K562 (cell line): ENCODE results near the gene TTLL10. TPM values are rescaled to one million over a fixed set of nuclear protein-coding genes. Genes with fewer than 3 reads are reported as not detected.

ENCODE experiments used
- BACH1 ChIP-seq: fragments of 200-800 bp; sonication (Bioruptor generic); IDR thresholded peaks from 2 replicates; pipeline ENCODE4 v1.6.1; 2016; ENCODE audit warnings: missing genetic modification characterization, missing compliant biosample characterization
- BCOR ChIP-seq: fragments of 450-650 bp; IDR thresholded peaks from 2 replicates; pipeline ENCODE4 v1.6.1; 2016
- BMI1 ChIP-seq: fragments of 150-350 bp; IDR thresholded peaks from 2 replicates; pipeline ENCODE4 v1.6.1; 2014; ENCODE audit warnings: low read length
- HDAC1 ChIP-seq, 2 experiments: fragments of 450-650 bp; IDR thresholded peaks; 2 replicates each; pipeline ENCODE4 v1.6.1; 2016 to 2017; ENCODE audit warnings: inconsistent platforms in 1 of 2, mild to moderate bottlenecking in 1 of 2, moderate library complexity in 1 of 2
- HDAC2 ChIP-seq: fragments of 450-650 bp; IDR thresholded peaks from 2 replicates; pipeline ENCODE4 v1.6.1; 2016; ENCODE audit warnings: mild to moderate bottlenecking
- MECOM ChIP-seq: fragments of 250-450 bp; sonication (Bioruptor Pico); IDR thresholded peaks from 2 replicates; pipeline ENCODE4 v1.8.0; 2022; ENCODE audit warnings: inconsistent platforms
- MED1 ChIP-seq: sonication (generic); formaldehyde crosslinking; IDR thresholded peaks from 2 replicates; pipeline ENCODE4 v1.8.1; 2023; ENCODE audit warnings: missing genetic modification reagents, borderline replicate concordance
- NEUROD1 ChIP-seq: fragments of 150-350 bp; IDR thresholded peaks from 2 replicates; pipeline ENCODE4 v1.6.1; 2014; ENCODE audit warnings: borderline replicate concordance, low read length, low read depth; ENCODE audit not compliant: partially characterized antibody
- PHF21A ChIP-seq: fragments of 450-650 bp; IDR thresholded peaks from 2 replicates; pipeline ENCODE4 v1.6.1; 2017; ENCODE audit warnings: low read depth, borderline replicate concordance
- RBM17 ChIP-seq: fragments of 200-400 bp; formaldehyde crosslinking; IDR thresholded peaks from 2 replicates; pipeline ENCODE4 v1.6.1; 2017; ENCODE audit warnings: low read depth, mild to moderate bottlenecking, low read length, borderline replicate concordance
- SIN3A ChIP-seq, 2 experiments: fragments of 150-350 bp in 1 of 2; IDR thresholded peaks; 2 replicates each; pipeline ENCODE4 v1.6.1; 2011 to 2016; ENCODE audit warnings: borderline replicate concordance in 2 of 2, low read depth in 2 of 2, low read length in 2 of 2, mild to moderate bottlenecking in 2 of 2, moderate library complexity in 2 of 2; ENCODE audit not compliant: control insufficient read depth in 1 of 2
- SP2 ChIP-seq: IDR thresholded peaks from 2 replicates; pipeline ENCODE4 v1.6.1; 2011; ENCODE audit warnings: mild to moderate bottlenecking, low read depth, low read length, moderate library complexity; ENCODE audit not compliant: poor library complexity, severe bottlenecking; ENCODE audit errors: extremely low read depth
- TAF7 ChIP-seq: fragments of 450-650 bp; IDR thresholded peaks from 2 replicates; pipeline ENCODE4 v1.6.1; 2016; ENCODE audit warnings: missing genetic modification characterization, missing compliant biosample characterization
- U2AF1 ChIP-seq: fragments of 200-400 bp; formaldehyde crosslinking; optimal IDR thresholded peaks from 2 replicates; pipeline ENCODE3; 2017; ENCODE audit warnings: mild to moderate bottlenecking, low read depth, low read length, moderate library complexity
- ZC3H8 ChIP-seq: fragments of 450-650 bp; IDR thresholded peaks from 2 replicates; pipeline ENCODE4 v1.6.1; 2017
- ZSCAN29 ChIP-seq: fragments of 450-650 bp; IDR thresholded peaks from 2 replicates; pipeline ENCODE4 v1.6.1; 2017
- polyA plus RNA-seq, 8 experiments: library from polyadenylated mRNA; depleted of rRNA in 4 of 8; stranded (reverse) in 5 of 8; unstranded in 3 of 8; fragments of >200 nt; fragmentation: Nextera tagmentation in 2 of 8; fragmentation: Illumina TruSeq in 1 of 8; extraction: Ambion mirVana in 2 of 8; extraction: Trizol in 1 of 8; gene quantifications; 2 replicates each; pipeline versions ENCODE4 v1.2.1 to v1.2.3, GENCODE V29; 2011 to 2014; ENCODE audit warnings: inconsistent platforms in 1 of 8, missing spikeins in 1 of 8
- total RNA-seq, 7 experiments: library from RNA; depleted of rRNA in 6 of 7; stranded (reverse); fragments of >200 nt in 6 of 7; fragmentation: Illumina TruSeq in 2 of 7; extraction: Trizol in 2 of 7; gene quantifications; 2 replicates each; pipeline versions ENCODE4 v1.2.1 to v1.2.3, GENCODE V29; 2011 to 2021; ENCODE audit warnings: low replicate concordance in 1 of 7
- TF ChIP-seq, protein P1 (sequence below), 2 experiments: fragments of 450-650 bp; conservative IDR thresholded peaks; 2 replicates each; pipeline ENCODE4 v1.6.1; 2017; ENCODE audit warnings: mild to moderate bottlenecking in 2 of 2, moderate library complexity in 2 of 2
- TF ChIP-seq, protein P2 (sequence below): sonication (generic); formaldehyde crosslinking; IDR thresholded peaks from 2 replicates; pipeline ENCODE4 v1.8.0; 2022; ENCODE audit warnings: mild to moderate bottlenecking, missing genetic modification reagents, borderline replicate concordance
- TF ChIP-seq, protein P3 (sequence below): sonication (generic); formaldehyde crosslinking; IDR thresholded peaks from 2 replicates; pipeline ENCODE4 v1.8.0; 2022; ENCODE audit warnings: mild to moderate bottlenecking, missing genetic modification reagents
- TF ChIP-seq, protein P4 (sequence below): sonication (generic); formaldehyde crosslinking; IDR thresholded peaks from 2 replicates; pipeline ENCODE4 v1.8.1; 2022; ENCODE audit warnings: missing genetic modification reagents
- TF ChIP-seq, protein P5 (sequence below): fragments of 450-650 bp; formaldehyde crosslinking; IDR thresholded peaks from 2 replicates; pipeline ENCODE4 v1.4.0; 2020; ENCODE audit warnings: mild to moderate bottlenecking

The TTLL10 gene
- total and polyA plus RNA-seq, 9 of the 15 experiments (the other 6 are each of a cell fraction or from before 2014, with no cell fraction given) = not detected

DNA sequence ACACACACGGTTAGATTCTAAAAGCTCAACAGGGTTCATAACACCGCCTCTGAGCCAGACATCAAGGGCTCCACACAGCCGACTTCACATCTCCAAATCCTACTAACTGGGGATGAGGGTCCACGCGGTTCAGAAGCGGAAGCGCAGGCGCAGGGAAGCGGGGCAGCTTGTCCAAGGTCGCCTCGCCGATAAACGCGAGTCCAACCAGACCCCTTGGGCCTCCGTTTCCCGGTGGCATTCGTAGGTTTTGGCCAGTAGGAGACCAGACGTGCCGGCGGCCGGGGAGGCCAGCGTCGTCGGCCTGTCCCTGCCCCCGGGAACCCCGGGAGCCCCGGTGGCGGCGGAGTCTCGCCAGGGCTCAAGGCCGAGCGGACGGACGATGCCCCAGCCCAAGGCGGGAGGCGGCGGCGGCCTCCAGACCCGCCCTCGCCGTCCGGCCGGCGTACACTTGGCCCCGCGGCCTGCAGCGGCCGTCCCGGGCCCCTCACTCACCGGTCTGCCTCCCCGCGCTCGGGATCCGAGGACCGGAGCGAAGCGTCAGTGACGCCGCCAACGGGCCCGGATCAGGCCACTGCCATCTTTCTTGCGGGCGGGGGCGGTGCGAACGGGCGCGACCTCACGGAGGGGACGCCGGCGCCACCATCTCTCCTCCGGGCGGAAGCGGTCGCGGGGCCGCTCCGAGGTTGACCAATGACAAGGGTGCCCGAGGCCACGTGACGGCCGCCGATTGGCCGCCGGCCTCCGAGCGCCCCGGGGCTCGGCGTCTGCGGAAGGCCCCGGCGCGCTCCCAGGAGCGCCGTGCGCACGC is 57.9 kb downstream of the TTLL10 start, which contains the start of gene SDF4 (continued):
- TF ChIP-seq, protein P1, sequence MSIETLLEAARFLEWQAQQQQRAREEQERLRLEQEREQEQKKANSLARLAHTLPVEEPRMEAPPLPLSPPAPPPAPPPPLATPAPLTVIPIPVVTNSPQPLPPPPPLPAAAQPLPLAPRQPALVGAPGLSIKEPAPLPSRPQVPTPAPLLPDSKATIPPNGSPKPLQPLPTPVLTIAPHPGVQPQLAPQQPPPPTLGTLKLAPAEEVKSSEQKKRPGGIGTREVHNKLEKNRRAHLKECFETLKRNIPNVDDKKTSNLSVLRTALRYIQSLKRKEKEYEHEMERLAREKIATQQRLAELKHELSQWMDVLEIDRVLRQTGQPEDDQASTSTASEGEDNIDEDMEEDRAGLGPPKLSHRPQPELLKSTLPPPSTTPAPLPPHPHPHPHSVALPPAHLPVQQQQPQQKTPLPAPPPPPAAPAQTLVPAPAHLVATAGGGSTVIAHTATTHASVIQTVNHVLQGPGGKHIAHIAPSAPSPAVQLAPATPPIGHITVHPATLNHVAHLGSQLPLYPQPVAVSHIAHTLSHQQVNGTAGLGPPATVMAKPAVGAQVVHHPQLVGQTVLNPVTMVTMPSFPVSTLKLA (conservative IDR thresholded peaks at IDR 0.05) = peak in 1 of 2 experiments; percentile 86
- TF ChIP-seq RBM17 = no peak
- TF ChIP-seq ZSCAN29 = no peak; the same call in 1 of the 2 replicates
- TF ChIP-seq, protein P2, sequence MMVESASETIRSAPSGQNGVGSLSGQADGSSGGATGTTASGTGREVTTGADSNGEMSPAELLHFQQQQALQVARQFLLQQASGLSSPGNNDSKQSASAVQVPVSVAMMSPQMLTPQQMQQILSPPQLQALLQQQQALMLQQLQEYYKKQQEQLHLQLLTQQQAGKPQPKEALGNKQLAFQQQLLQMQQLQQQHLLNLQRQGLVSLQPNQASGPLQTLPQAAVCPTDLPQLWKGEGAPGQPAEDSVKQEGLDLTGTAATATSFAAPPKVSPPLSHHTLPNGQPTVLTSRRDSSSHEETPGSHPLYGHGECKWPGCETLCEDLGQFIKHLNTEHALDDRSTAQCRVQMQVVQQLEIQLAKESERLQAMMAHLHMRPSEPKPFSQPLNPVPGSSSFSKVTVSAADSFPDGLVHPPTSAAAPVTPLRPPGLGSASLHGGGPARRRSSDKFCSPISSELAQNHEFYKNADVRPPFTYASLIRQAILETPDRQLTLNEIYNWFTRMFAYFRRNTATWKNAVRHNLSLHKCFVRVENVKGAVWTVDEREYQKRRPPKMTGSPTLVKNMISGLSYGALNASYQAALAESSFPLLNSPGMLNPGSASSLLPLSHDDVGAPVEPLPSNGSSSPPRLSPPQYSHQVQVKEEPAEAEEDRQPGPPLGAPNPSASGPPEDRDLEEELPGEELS (CRISPR knock-in tag) = no peak
- TF ChIP-seq ZC3H8 = no peak
- TF ChIP-seq U2AF1 = peak; percentile 93
- TF ChIP-seq, protein P3, sequence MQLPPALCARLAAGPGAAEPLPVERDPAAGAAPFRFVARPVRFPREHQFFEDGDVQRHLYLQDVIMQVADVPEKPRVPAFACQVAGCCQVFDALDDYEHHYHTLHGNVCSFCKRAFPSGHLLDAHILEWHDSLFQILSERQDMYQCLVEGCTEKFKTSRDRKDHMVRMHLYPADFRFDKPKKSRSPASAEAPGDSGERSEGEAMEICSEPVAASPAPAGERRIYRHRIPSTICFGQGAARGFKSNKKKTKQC (CRISPR knock-in tag) = peak; percentile 74; the same call in 1 of the 2 replicates
- TF ChIP-seq BMI1 = no peak
- TF ChIP-seq SP2 = no peak
- no peak for TF ChIP-seq PHF21A
- no peak; the same call in 1 of the 2 replicates for TF ChIP-seq MED1 (CRISPR knock-in tag)
- peak; percentile 47 to 56; a peak in 1 of 4 replicates for TF ChIP-seq SIN3A (IDR thresholded peaks at IDR 0.05; ENCODE audit: borderline replicate concordance in 2 of 2, control insufficient read depth in 1 of 2, low read depth in 2 of 2, low read length in 2 of 2)
- TF ChIP-seq HDAC2 = no peak
- no peak for TF ChIP-seq MECOM (CRISPR knock-in tag)
- TF ChIP-seq, protein P4, sequence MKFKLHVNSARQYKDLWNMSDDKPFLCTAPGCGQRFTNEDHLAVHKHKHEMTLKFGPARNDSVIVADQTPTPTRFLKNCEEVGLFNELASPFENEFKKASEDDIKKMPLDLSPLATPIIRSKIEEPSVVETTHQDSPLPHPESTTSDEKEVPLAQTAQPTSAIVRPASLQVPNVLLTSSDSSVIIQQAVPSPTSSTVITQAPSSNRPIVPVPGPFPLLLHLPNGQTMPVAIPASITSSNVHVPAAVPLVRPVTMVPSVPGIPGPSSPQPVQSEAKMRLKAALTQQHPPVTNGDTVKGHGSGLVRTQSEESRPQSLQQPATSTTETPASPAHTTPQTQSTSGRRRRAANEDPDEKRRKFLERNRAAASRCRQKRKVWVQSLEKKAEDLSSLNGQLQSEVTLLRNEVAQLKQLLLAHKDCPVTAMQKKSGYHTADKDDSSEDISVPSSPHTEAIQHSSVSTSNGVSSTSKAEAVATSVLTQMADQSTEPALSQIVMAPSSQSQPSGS (CRISPR knock-in tag) = no peak
- TF ChIP-seq TAF7 (tag) = 0 out of 2 replicates have a peak, but pooled peaks have one; percentile 62
- TF ChIP-seq NEUROD1 = peak; percentile 74
- TF ChIP-seq BACH1 (tag) = no peak
- TF ChIP-seq HDAC1 (IDR thresholded peaks at IDR 0.05) = peak in 1 of 2 experiments; percentile 17; a peak in 2 of 4 replicates
- TF ChIP-seq, protein P5, sequence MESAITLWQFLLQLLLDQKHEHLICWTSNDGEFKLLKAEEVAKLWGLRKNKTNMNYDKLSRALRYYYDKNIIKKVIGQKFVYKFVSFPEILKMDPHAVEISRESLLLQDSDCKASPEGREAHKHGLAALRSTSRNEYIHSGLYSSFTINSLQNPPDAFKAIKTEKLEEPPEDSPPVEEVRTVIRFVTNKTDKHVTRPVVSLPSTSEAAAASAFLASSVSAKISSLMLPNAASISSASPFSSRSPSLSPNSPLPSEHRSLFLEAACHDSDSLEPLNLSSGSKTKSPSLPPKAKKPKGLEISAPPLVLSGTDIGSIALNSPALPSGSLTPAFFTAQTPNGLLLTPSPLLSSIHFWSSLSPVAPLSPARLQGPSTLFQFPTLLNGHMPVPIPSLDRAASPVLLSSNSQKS (CRISPR knock-in tag) = no peak
- no peak for TF ChIP-seq BCOR
